Ishikawa (cell line): ENCODE measurements around the gene CATSPER3.

Experiments used
- CEBPB ChIP-seq: IDR thresholded peaks from 2 replicates; pipeline ENCODE4 v1.6.1; 2012
- CREB1 ChIP-seq: IDR thresholded peaks from 2 replicates; pipeline ENCODE4 v1.6.1; 2012; ENCODE audit warnings: low read depth
- EGR1 ChIP-seq: IDR thresholded peaks from 2 replicates; pipeline ENCODE4 v1.6.1; 2012
- EP300 ChIP-seq: IDR thresholded peaks from 2 replicates; pipeline ENCODE4 v1.6.1; 2012; ENCODE audit warnings: borderline replicate concordance
- MAX ChIP-seq: IDR thresholded peaks from 2 replicates; pipeline ENCODE4 v1.6.1; 2012
- NFIC ChIP-seq: IDR thresholded peaks from 2 replicates; pipeline ENCODE4 v1.6.1; 2012
- RAD21 ChIP-seq: IDR thresholded peaks from 2 replicates; pipeline ENCODE4 v1.6.1; 2012; ENCODE audit warnings: low read depth
- TAF1 ChIP-seq: IDR thresholded peaks from 2 replicates; pipeline ENCODE4 v1.6.1; 2012; ENCODE audit warnings: low read depth, mild to moderate bottlenecking
- TCF12 ChIP-seq: IDR thresholded peaks from 2 replicates; pipeline ENCODE4 v1.6.1; 2012; ENCODE audit warnings: low read depth
- TEAD4 ChIP-seq: IDR thresholded peaks from 2 replicates; pipeline ENCODE4 v1.6.1; 2012
- YY1 ChIP-seq: IDR thresholded peaks from 2 replicates; pipeline ENCODE4 v1.6.1; 2012; ENCODE audit warnings: low read depth
- ZBTB7A ChIP-seq: IDR thresholded peaks from 2 replicates; pipeline ENCODE4 v1.6.1; 2012; ENCODE audit warnings: low read depth
- TF ChIP-seq, protein P1 (sequence below): IDR thresholded peaks from 2 replicates; pipeline ENCODE4 v1.6.1; 2012; ENCODE audit warnings: low read depth, mild to moderate bottlenecking

DNA sequence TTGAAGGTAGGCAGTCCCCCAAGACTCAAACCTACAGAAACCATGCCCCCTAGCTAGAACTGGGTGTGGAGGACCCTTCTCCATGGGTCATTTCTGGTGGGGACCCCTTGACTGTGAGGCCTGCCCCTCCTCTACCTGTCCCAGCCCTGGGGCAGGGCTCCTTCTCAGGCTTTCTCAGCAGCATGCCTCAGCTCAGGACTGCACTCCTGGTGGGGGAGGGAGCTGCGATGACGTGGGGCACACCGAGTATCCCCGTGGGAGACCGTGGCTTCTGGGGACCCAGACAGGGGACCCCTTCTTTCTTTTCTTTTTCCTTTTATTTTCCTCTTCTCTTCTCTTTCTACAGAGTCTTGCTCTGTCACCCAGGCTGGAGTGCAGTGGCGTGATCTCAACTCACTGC, 93.3 kb downstream of the CATSPER3 start:
- no peak for TF ChIP-seq RAD21
- no peak for TF ChIP-seq TAF1
- TF ChIP-seq YY1: no peak
- TF ChIP-seq NFIC: no peak
- TF ChIP-seq CEBPB: no peak
- TF ChIP-seq EGR1: no peak
- no peak for TF ChIP-seq TEAD4
- no peak for TF ChIP-seq EP300
- TF ChIP-seq TCF12: no peak
- no peak for TF ChIP-seq CREB1
- TF ChIP-seq MAX: no peak
- TF ChIP-seq, protein P1, sequence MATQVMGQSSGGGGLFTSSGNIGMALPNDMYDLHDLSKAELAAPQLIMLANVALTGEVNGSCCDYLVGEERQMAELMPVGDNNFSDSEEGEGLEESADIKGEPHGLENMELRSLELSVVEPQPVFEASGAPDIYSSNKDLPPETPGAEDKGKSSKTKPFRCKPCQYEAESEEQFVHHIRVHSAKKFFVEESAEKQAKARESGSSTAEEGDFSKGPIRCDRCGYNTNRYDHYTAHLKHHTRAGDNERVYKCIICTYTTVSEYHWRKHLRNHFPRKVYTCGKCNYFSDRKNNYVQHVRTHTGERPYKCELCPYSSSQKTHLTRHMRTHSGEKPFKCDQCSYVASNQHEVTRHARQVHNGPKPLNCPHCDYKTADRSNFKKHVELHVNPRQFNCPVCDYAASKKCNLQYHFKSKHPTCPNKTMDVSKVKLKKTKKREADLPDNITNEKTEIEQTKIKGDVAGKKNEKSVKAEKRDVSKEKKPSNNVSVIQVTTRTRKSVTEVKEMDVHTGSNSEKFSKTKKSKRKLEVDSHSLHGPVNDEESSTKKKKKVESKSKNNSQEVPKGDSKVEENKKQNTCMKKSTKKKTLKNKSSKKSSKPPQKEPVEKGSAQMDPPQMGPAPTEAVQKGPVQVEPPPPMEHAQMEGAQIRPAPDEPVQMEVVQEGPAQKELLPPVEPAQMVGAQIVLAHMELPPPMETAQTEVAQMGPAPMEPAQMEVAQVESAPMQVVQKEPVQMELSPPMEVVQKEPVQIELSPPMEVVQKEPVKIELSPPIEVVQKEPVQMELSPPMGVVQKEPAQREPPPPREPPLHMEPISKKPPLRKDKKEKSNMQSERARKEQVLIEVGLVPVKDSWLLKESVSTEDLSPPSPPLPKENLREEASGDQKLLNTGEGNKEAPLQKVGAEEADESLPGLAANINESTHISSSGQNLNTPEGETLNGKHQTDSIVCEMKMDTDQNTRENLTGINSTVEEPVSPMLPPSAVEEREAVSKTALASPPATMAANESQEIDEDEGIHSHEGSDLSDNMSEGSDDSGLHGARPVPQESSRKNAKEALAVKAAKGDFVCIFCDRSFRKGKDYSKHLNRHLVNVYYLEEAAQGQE: no peak
- no peak for TF ChIP-seq ZBTB7A
